Panc1 (cell line): Measurements from ENCODE around the gene CHRNA3. TPM values are rescaled to one million over a fixed set of nuclear protein-coding genes. Genes with fewer than 3 reads are reported as not detected.
A peak's percentile ranks its signal among the peaks of the same experiment; 100 is the strongest.

Experiments used
- ATAC-seq: fragments of 200-7000 bp; cut with Tn5 transposase; 2 replicates; pipeline ENCODE4 v1.9.1; 2020; ENCODE audit warnings: mild to moderate bottlenecking, moderate library complexity
- BruUV-seq: library from RNA; stranded (reverse); fragments of 400-500 nt; replicated peaks from 2 replicates; lab custom pipeline; 2021; lab: Mats Ljungman, UMichigan
- CTCF ChIA-PET: fragments of 300-600 bp; sonication (Branson Sonifier 250); formaldehyde crosslinking; loops from one replicate; lab custom pipeline; 2022; ENCODE audit warnings: antibody characterized with exemption; lab: Charles Lee
- POLR2A ChIA-PET: fragments of 300-600 bp; sonication (Branson Sonifier 250); formaldehyde crosslinking; loops from one replicate; lab custom pipeline; 2022; ENCODE audit warnings: antibody characterized with exemption; lab: Charles Lee
- DNase-seq: peaks from one replicate; pipeline ENCODE4 v3.0.0-alpha.2; 2010; ENCODE audit warnings: low read depth, low spot score
- H3K27ac ChIP-seq: 2 replicates; pipeline ENCODE4 v1.5.1; 2011; ENCODE audit warnings: mild to moderate bottlenecking, low read length, inconsistent platforms
- H3K27me3 ChIP-seq: fragments of 200-500 bp; sonication (Bioruptor generic); 2 replicates; pipeline ENCODE4 v1.6.0; 2014; ENCODE audit warnings: low read length, inconsistent platforms; ENCODE audit not compliant: control insufficient read depth, insufficient read depth
- H3K36me3 ChIP-seq: fragments of 200-500 bp; sonication (Bioruptor generic); 2 replicates; pipeline ENCODE4 v1.5.1; 2014; ENCODE audit warnings: inconsistent platforms, mild to moderate bottlenecking, low read length, moderate library complexity; ENCODE audit not compliant: control insufficient read depth, insufficient read depth
- H3K4me1 ChIP-seq: 2 replicates; pipeline ENCODE4 v1.5.1; 2011; ENCODE audit warnings: inconsistent platforms, mild to moderate bottlenecking, low read length, moderate library complexity; ENCODE audit not compliant: control insufficient read depth, insufficient read depth
- H3K4me3 ChIP-seq, 2 experiments: 2 replicates each; pipeline ENCODE4 v1.5.1; 2011 to 2012; ENCODE audit warnings: low read depth in 2 of 2, low read length in 2 of 2, mild to moderate bottlenecking in 2 of 2, inconsistent platforms in 1 of 2, moderate library complexity in 1 of 2
- H3K9me3 ChIP-seq: fragments of 200-500 bp; sonication (Bioruptor generic); 2 replicates; pipeline ENCODE4 v1.5.1; 2014; ENCODE audit warnings: low read depth, mild to moderate bottlenecking, inconsistent platforms, low read length, moderate library complexity; ENCODE audit not compliant: control insufficient read depth, insufficient read depth
- CTCF ChIP-seq: fragments of 450-650 bp; IDR thresholded peaks from 2 replicates; pipeline ENCODE4 v1.5.1; 2017; ENCODE audit warnings: mild to moderate bottlenecking
- POLR2AphosphoS5 ChIP-seq: IDR thresholded peaks from 2 replicates; pipeline ENCODE4 v1.6.1; 2012; ENCODE audit warnings: mild to moderate bottlenecking, low read depth, low read length, moderate library complexity
- REST ChIP-seq, 2 experiments: IDR thresholded peaks; 2 replicates each; pipeline ENCODE4 v1.6.1; 2011 to 2012; ENCODE audit warnings: low read depth in 2 of 2, control low read depth in 1 of 2, low read length in 1 of 2, mild to moderate bottlenecking in 1 of 2, moderate library complexity in 1 of 2; ENCODE audit not compliant: insufficient read depth in 1 of 2
- SIN3A ChIP-seq: IDR thresholded peaks from 2 replicates; pipeline ENCODE4 v1.6.1; 2012; ENCODE audit warnings: low read depth, mild to moderate bottlenecking, low read length, moderate library complexity, borderline replicate concordance; ENCODE audit not compliant: insufficient read depth
- TCF7L2 ChIP-seq: IDR thresholded peaks from 2 replicates; pipeline ENCODE4 v1.6.1; 2011; ENCODE audit warnings: mild to moderate bottlenecking, low read depth, low read length, inconsistent platforms
- in situ Hi-C: cut with HindIII; loops from 2 replicates; pipeline ENCODE4 v1.10.0; 2016; ENCODE audit warnings: low sequenced_read_pairs, low pct_unique_long_range_greater_than_20kb
- intact Hi-C: fragments of 100-400 bp; cut with micrococcal nuclease; formaldehyde crosslinking; loops from one replicate; pipeline ENCODE4 v1.10.0; 2022; ENCODE audit not compliant: unreplicated experiment
- total RNA-seq: library from RNA; stranded (reverse); gene quantifications from one replicate; pipeline ENCODE4 v1.2.1, GENCODE V29; 2021; ENCODE audit not compliant: unreplicated experiment

The CHRNA3 gene
- total RNA-seq, 1 experiment from 2014 or later, result 0.31 TPM

- in situ Hi-C loops, result no loop called here
- Histone ChIP-seq H3K36me3 (no peaks in the 10 kb centered on the region), H3K27ac (peak overlapping the region; percentile 66), H3K4me1 (peaks cover 18% of the 10 kb centered on the region), H3K27me3 (no peaks in the 10 kb centered on the region), H3K4me3 (peak overlapping the region; percentile 33 to 85), H3K9me3 (no peaks in the 10 kb centered on the region)
- intact Hi-C loops, result no loop called here
- DNase-seq (no peak), ATAC-seq (no peak)
- no peak for TF ChIP-seq REST (IDR thresholded peaks at IDR 0.05; ENCODE audit: insufficient read depth in 1 of 2, low read depth in 2 of 2, low read length in 1 of 2)
- TF ChIP-seq SIN3A, result no peak
- no peak for TF ChIP-seq POLR2AphosphoS5
- TF ChIP-seq TCF7L2, result no peak
- TF ChIP-seq CTCF, result no peak
- ChIA-PET CTCF (interaction anchor here (0.7 kb wide), 1 partner anchor 260 kb away, joined by 3 read pairs; no protein-coding TSS in a partner anchor), POLR2A (interaction anchor here (0.6 kb wide), 1 partner anchor 305 kb away, joined by 6 read pairs; the partner anchor contains the start of gene MORF4L1)
- no TSS peak for BruUV-seq
Observed at GRCh38 chr15:78567531-78567930, 53.3 kb downstream of the CHRNA3 start.

- H3K4me3 ChIP-seq, result peak overlapping the region; percentile 85 to 95
- H3K27me3 ChIP-seq, result no peaks in the 10 kb centered on the region
- POLR2A ChIA-PET, result interaction anchor here (0.8 to 1.0 kb wide), 2 partner anchors 13 to 16 kb away, joined by 3 read pairs; no protein-coding TSS in a partner anchor
- BruUV-seq, result TSS peak; percentile 77
- ATAC-seq (peak; percentile 64), DNase-seq (peak; percentile 33)
- no peaks in the 10 kb centered on the region for H3K9me3 ChIP-seq
- H3K4me1 ChIP-seq, result peaks cover 18% of the 10 kb centered on the region
- CTCF ChIA-PET, result interaction anchor here (0.7 to 0.8 kb wide), 2 partner anchors 58 to 146 kb away, joined by 3 to 4 read pairs; no protein-coding TSS in a partner anchor
- H3K36me3 ChIP-seq, result no peaks in the 10 kb centered on the region
- in situ Hi-C loops (no loop called here), intact Hi-C loops (no loop called here)
- TF ChIP-seq POLR2AphosphoS5 (no peak), SIN3A (no peak), REST (IDR thresholded peaks at IDR 0.05; ENCODE audit: insufficient read depth in 1 of 2, low read depth in 2 of 2, low read length in 1 of 2) (no peak)
- peak overlapping the region; percentile 93 for H3K27ac ChIP-seq
Observed at GRCh38 chr15:78565951-78566774, 54.6 kb downstream of the CHRNA3 start.
